Measurements from ENCODE around the gene ADD1.

DNA sequence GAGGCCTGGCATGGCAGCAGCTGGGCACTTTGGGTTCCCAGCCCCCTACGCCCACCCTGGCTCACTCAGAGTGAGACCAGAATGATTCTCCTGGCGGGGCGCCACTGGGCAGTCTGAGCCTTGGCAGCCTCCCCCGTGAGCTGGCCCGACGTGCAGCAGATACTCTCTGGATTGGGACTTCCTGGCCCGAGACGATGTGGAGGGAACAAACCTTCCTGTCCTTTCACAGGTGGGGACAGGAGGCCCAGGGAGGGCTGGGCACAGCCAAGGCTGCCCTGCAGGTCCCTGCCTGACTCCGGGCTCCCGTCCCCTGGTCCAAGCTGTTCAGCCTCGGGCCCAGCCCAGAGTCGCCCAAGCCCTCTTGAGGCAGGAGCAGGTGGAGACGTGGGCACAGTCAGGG, 17.9 kb upstream of the ADD1 start:
- TF ChIP-seq, protein P1, sequence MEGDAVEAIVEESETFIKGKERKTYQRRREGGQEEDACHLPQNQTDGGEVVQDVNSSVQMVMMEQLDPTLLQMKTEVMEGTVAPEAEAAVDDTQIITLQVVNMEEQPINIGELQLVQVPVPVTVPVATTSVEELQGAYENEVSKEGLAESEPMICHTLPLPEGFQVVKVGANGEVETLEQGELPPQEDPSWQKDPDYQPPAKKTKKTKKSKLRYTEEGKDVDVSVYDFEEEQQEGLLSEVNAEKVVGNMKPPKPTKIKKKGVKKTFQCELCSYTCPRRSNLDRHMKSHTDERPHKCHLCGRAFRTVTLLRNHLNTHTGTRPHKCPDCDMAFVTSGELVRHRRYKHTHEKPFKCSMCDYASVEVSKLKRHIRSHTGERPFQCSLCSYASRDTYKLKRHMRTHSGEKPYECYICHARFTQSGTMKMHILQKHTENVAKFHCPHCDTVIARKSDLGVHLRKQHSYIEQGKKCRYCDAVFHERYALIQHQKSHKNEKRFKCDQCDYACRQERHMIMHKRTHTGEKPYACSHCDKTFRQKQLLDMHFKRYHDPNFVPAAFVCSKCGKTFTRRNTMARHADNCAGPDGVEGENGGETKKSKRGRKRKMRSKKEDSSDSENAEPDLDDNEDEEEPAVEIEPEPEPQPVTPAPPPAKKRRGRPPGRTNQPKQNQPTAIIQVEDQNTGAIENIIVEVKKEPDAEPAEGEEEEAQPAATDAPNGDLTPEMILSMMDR (optimal IDR thresholded peaks at IDR 0.05 in 1 of 3, IDR thresholded peaks at IDR 0.05 in 1 of 3, conservative IDR thresholded peaks at IDR 0.05 in 1 of 3; ENCODE audit: extremely low read depth in 1 of 3, insufficient read depth in 2 of 3, low read length in 3 of 3) = no peak
- no peak for TF ChIP-seq EZH2 (IDR thresholded peaks at IDR 0.05; ENCODE audit: low read length)
